HepG2 (cell line): ENCODE results near the gene FBXL13. TPM values are rescaled to one million over a fixed set of nuclear protein-coding genes. Genes with fewer than 3 reads are reported as not detected.
A peak's percentile ranks its signal among the peaks of the same experiment; 100 is the strongest.

ENCODE experiments used
- CBX5 ChIP-seq: sonication (generic); formaldehyde crosslinking; IDR thresholded peaks from 2 replicates; pipeline ENCODE4 v1.4.0; 2020; ENCODE audit warnings: missing genetic modification reagents, borderline replicate concordance
- CHD4 ChIP-seq: fragments of 200-600 bp; sonication (generic); IDR thresholded peaks from 2 replicates; pipeline ENCODE4 v1.7.0; 2017; ENCODE audit warnings: mild to moderate bottlenecking, low read length, borderline replicate concordance
- FLYWCH1 ChIP-seq: sonication (generic); formaldehyde crosslinking; IDR thresholded peaks from 2 replicates; pipeline ENCODE4 v1.8.1; 2023; ENCODE audit warnings: mild to moderate bottlenecking, missing genetic modification reagents
- FOXP4 ChIP-seq: sonication (generic); formaldehyde crosslinking; IDR thresholded peaks from 2 replicates; pipeline ENCODE4 v1.4.0; 2020; ENCODE audit warnings: missing genetic modification reagents
- HMG20A ChIP-seq: IDR thresholded peaks from 2 replicates; pipeline ENCODE4 v1.6.1; 2016; ENCODE audit warnings: borderline replicate concordance
- HMG20B ChIP-seq: conservative IDR thresholded peaks from 2 replicates; pipeline ENCODE4 v1.6.1; 2016; ENCODE audit warnings: missing genetic modification reagents, missing compliant biosample characterization
- MAFG ChIP-seq: sonication (generic); formaldehyde crosslinking; IDR thresholded peaks from 2 replicates; pipeline ENCODE4 v1.5.1; 2020; ENCODE audit warnings: mild to moderate bottlenecking, missing genetic modification reagents
- MAFK ChIP-seq, 2 experiments: IDR thresholded peaks in 1 of 2; conservative IDR thresholded peaks in 1 of 2; 2 replicates each; pipeline ENCODE4 v1.6.1; 2011; ENCODE audit warnings: improper control_type of control experiment in 2 of 2, low read length in 2 of 2
- MED8 ChIP-seq: sonication (generic); formaldehyde crosslinking; IDR thresholded peaks from 2 replicates; pipeline ENCODE4 v1.8.1; 2023; ENCODE audit warnings: mild to moderate bottlenecking, missing genetic modification reagents; ENCODE audit not compliant: insufficient replicate concordance
- MYC ChIP-seq: sonication (generic); formaldehyde crosslinking; IDR thresholded peaks from 2 replicates; pipeline ENCODE4 v1.9.0; 2021; ENCODE audit warnings: missing genetic modification reagents, borderline replicate concordance
- MZF1 ChIP-seq: sonication (generic); formaldehyde crosslinking; IDR thresholded peaks from 2 replicates; pipeline ENCODE4 v1.8.1; 2023; ENCODE audit warnings: mild to moderate bottlenecking, missing genetic modification reagents, borderline replicate concordance
- NR2F1 ChIP-seq, 2 experiments: fragments of 450-650 bp in 1 of 2; formaldehyde crosslinking in 1 of 2; IDR thresholded peaks; 2 replicates each; pipeline versions ENCODE4 v1.5.0 to v1.6.1; 2016 to 2020; ENCODE audit warnings: mild to moderate bottlenecking in 1 of 2, missing compliant biosample characterization in 1 of 2, missing genetic modification reagents in 1 of 2, moderate library complexity in 1 of 2
- PHB2 ChIP-seq: fragments of 450-650 bp; IDR thresholded peaks from 2 replicates; pipeline ENCODE4 v1.6.1; 2018; ENCODE audit not compliant: partially characterized antibody
- RBAK ChIP-seq: sonication (generic); formaldehyde crosslinking; IDR thresholded peaks from 2 replicates; pipeline ENCODE4 v1.5.1; 2020; ENCODE audit warnings: mild to moderate bottlenecking, missing genetic modification reagents
- TCF7L2 ChIP-seq: IDR thresholded peaks from 2 replicates; pipeline ENCODE4 v1.6.1; 2011; ENCODE audit warnings: mild to moderate bottlenecking, low read depth, low read length, moderate library complexity
- TIGD3 ChIP-seq: sonication (generic); formaldehyde crosslinking; IDR thresholded peaks from 2 replicates; pipeline ENCODE4 v1.5.1; 2020; ENCODE audit warnings: mild to moderate bottlenecking, missing genetic modification reagents, borderline replicate concordance
- YEATS2 ChIP-seq: sonication (generic); formaldehyde crosslinking; IDR thresholded peaks from 2 replicates; pipeline ENCODE4 v1.4.0; 2020; ENCODE audit warnings: missing genetic modification reagents, borderline replicate concordance
- ZBTB8A ChIP-seq: sonication (generic); formaldehyde crosslinking; IDR thresholded peaks from 2 replicates; pipeline ENCODE4 v1.4.0; 2020; ENCODE audit warnings: mild to moderate bottlenecking, low read depth, missing genetic modification reagents, borderline replicate concordance
- ZKSCAN8 ChIP-seq: IDR thresholded peaks from 2 replicates; pipeline ENCODE4 v1.6.1; 2016; ENCODE audit warnings: borderline replicate concordance, missing genetic modification reagents, missing compliant biosample characterization
- ZNF12 ChIP-seq: sonication (generic); formaldehyde crosslinking; IDR thresholded peaks from 2 replicates; pipeline ENCODE4 v1.5.0; 2020; ENCODE audit warnings: missing genetic modification reagents
- ZNF280D ChIP-seq: sonication (generic); formaldehyde crosslinking; IDR thresholded peaks from 2 replicates; pipeline ENCODE4 v1.5.1; 2020; ENCODE audit warnings: mild to moderate bottlenecking, missing genetic modification reagents
- ZNF510 ChIP-seq: sonication (generic); formaldehyde crosslinking; IDR thresholded peaks from 2 replicates; pipeline ENCODE4 v1.4.0; 2020; ENCODE audit warnings: low read depth, mild to moderate bottlenecking, missing genetic modification reagents
- ZNF530 ChIP-seq: sonication (generic); formaldehyde crosslinking; IDR thresholded peaks from 2 replicates; pipeline ENCODE4 v1.5.0; 2020; ENCODE audit warnings: low read depth, mild to moderate bottlenecking, missing genetic modification reagents
- ZNF550 ChIP-seq: sonication (generic); formaldehyde crosslinking; IDR thresholded peaks from 2 replicates; pipeline ENCODE4 v1.4.0; 2020; ENCODE audit warnings: mild to moderate bottlenecking, missing genetic modification reagents, borderline replicate concordance
- ZNF605 ChIP-seq: sonication (generic); formaldehyde crosslinking; IDR thresholded peaks from 2 replicates; pipeline ENCODE4 v1.8.0; 2022; ENCODE audit warnings: mild to moderate bottlenecking, missing genetic modification reagents
- polyA plus RNA-seq, 8 experiments: library from polyadenylated mRNA; depleted of rRNA in 3 of 8; stranded (reverse) in 7 of 8; unstranded in 1 of 8; fragments of >200 nt; fragmentation: Illumina TruSeq in 4 of 8; extraction: Trizol in 4 of 8; gene quantifications; 2 replicates each; pipeline versions ENCODE4 v1.2.1 to v1.2.3, GENCODE V29; 2011 to 2016; ENCODE audit warnings: low read depth in 4 of 8, missing spikeins in 1 of 8, mixed read lengths in 1 of 8; ENCODE audit not compliant: insufficient read depth in 1 of 8
- total RNA-seq, 5 experiments: library from RNA; depleted of rRNA; stranded (reverse); fragments of >200 nt; fragmentation: Illumina TruSeq; extraction: Trizol; gene quantifications; 2 replicates each; pipeline ENCODE4 v1.2.3, GENCODE V29; 2016; ENCODE audit warnings: low read depth in 1 of 5

The FBXL13 gene
- total and polyA plus RNA-seq, 2 of the 13 experiments (the other 11 are each of a cell fraction or from before 2014, with no cell fraction given) = 0.24 to 0.77 TPM

GRCh38 chr7:103106005-103106702 lies 31.6 kb upstream of the FBXL13 start (continued):
- TF ChIP-seq TIGD3 (CRISPR knock-in tag) = no peak
- peak; percentile 84 for TF ChIP-seq MAFG (CRISPR knock-in tag)
- TF ChIP-seq ZBTB8A = no peak
- no peak for TF ChIP-seq ZNF550
- TF ChIP-seq ZNF510 (CRISPR knock-in tag) = no peak
- TF ChIP-seq NR2F1 (CRISPR knock-in tag; IDR thresholded peaks at IDR 0.05) = peak; percentile 68 to 89; a peak in 3 of 4 replicates
- no peak for TF ChIP-seq TCF7L2
- peak; percentile 62; the same call in 1 of the 2 replicates for TF ChIP-seq ZNF12 (CRISPR knock-in tag)
- no peak for TF ChIP-seq FLYWCH1 (CRISPR knock-in tag)
- no peak for TF ChIP-seq ZNF280D (CRISPR knock-in tag)
- peak; percentile 57; the same call in 1 of the 2 replicates for TF ChIP-seq HMG20A (CRISPR knock-in tag)
- no peak for TF ChIP-seq HMG20B (CRISPR knock-in tag)
- peak; percentile 47 to 66; a peak in 3 of 4 replicates for TF ChIP-seq MAFK (conservative IDR thresholded peaks at IDR 0.05 in 1 of 2, IDR thresholded peaks at IDR 0.05 in 1 of 2; ENCODE audit: low read length in 2 of 2)
- no peak for TF ChIP-seq MZF1 (CRISPR knock-in tag)
- TF ChIP-seq ZNF605 (CRISPR knock-in tag) = no peak
- peak; percentile 87 for TF ChIP-seq FOXP4 (CRISPR knock-in tag)
- no peak for TF ChIP-seq RBAK (CRISPR knock-in tag)
- TF ChIP-seq CBX5 (CRISPR knock-in tag) = peak; percentile 64; the same call in 1 of the 2 replicates
- no peak for TF ChIP-seq MYC (CRISPR knock-in tag)
- no peak for TF ChIP-seq MED8 (CRISPR knock-in tag)
- TF ChIP-seq CHD4 = no peak
- TF ChIP-seq PHB2 = no peak
- no peak for TF ChIP-seq YEATS2 (CRISPR knock-in tag)
- no peak for TF ChIP-seq ZKSCAN8 (CRISPR knock-in tag)
- TF ChIP-seq ZNF530 (CRISPR knock-in tag) = no peak
